Keratinocyte (primary cell): Measurements from ENCODE around the gene ZBTB46. TPM values are rescaled to one million over a fixed set of nuclear protein-coding genes. Genes with fewer than 3 reads are reported as not detected.

Source experiments
- DNase-seq: peaks from one replicate; pipeline ENCODE4 v3.0.0-alpha.2; 2011; ENCODE audit warnings: low read depth, missing footprints, low spot score
- FAIRE-seq: peaks from 2 replicates; lab custom pipeline; 2011; peaks lifted over from hg19 to GRCh38; lab: Jason Lieb, UNC
- H2AFZ ChIP-seq: 2 replicates; pipeline ENCODE4 v1.6.0; 2012; ENCODE audit warnings: low read length, control low read depth, inconsistent platforms; ENCODE audit not compliant: control insufficient read depth
- H3K27ac ChIP-seq: 2 replicates; pipeline ENCODE4 v1.5.1; 2011; ENCODE audit warnings: low read length; ENCODE audit not compliant: control insufficient read depth, insufficient read depth
- H3K27me3 ChIP-seq: 3 replicates; pipeline ENCODE4 v1.6.0; 2011; ENCODE audit warnings: low read length; ENCODE audit not compliant: control insufficient read depth, insufficient read depth; ENCODE audit errors: extremely low read depth
- H3K36me3 ChIP-seq, 2 experiments: 2 replicates in 1 of 2; 3 replicates in 1 of 2; pipeline ENCODE4 v1.5.1; 2011; ENCODE audit warnings: low read length in 2 of 2, mild to moderate bottlenecking in 1 of 2; ENCODE audit not compliant: control insufficient read depth in 2 of 2, insufficient read depth in 2 of 2; ENCODE audit errors: extremely low read depth in 1 of 2
- H3K4me1 ChIP-seq: 3 replicates; pipeline ENCODE4 v1.5.1; 2011; ENCODE audit warnings: low read length; ENCODE audit not compliant: control insufficient read depth, insufficient read depth; ENCODE audit errors: extremely low read depth
- H3K4me2 ChIP-seq: 3 replicates; pipeline ENCODE4 v1.6.0; 2011; ENCODE audit warnings: low read depth, low read length; ENCODE audit not compliant: control insufficient read depth, insufficient read depth; ENCODE audit errors: extremely low read depth
- H3K4me3 ChIP-seq, 3 experiments: fragments of 200-600 bp in 1 of 3; sonication (generic) in 1 of 3; 2 replicates in 2 of 3; 3 replicates in 1 of 3; pipeline ENCODE4 v1.5.1; 2011 to 2016; ENCODE audit warnings: low read length in 3 of 3, mild to moderate bottlenecking in 3 of 3, control low read depth in 2 of 3, inconsistent platforms in 1 of 3, low read depth in 1 of 3, mixed read lengths in 1 of 3, mixed run types in 1 of 3, moderate library complexity in 1 of 3; ENCODE audit not compliant: control insufficient read depth in 2 of 3, insufficient read depth in 2 of 3; ENCODE audit errors: extremely low read depth in 1 of 3
- H3K79me2 ChIP-seq: 2 replicates; pipeline ENCODE4 v1.6.0; 2012; ENCODE audit warnings: low read length; ENCODE audit not compliant: control insufficient read depth, insufficient read depth
- H3K9ac ChIP-seq: 3 replicates; pipeline ENCODE4 v1.6.0; 2011; ENCODE audit warnings: low read length; ENCODE audit not compliant: control insufficient read depth, insufficient read depth; ENCODE audit errors: extremely low read depth
- H3K9me1 ChIP-seq: 3 replicates; pipeline ENCODE4 v1.6.0; 2011; ENCODE audit warnings: low read length; ENCODE audit not compliant: control insufficient read depth, insufficient read depth; ENCODE audit errors: extremely low read depth
- H3K9me3 ChIP-seq: 2 replicates; pipeline ENCODE4 v1.5.1; 2012; ENCODE audit warnings: low read depth, low read length; ENCODE audit not compliant: control insufficient read depth
- H4K20me1 ChIP-seq: 3 replicates; pipeline ENCODE4 v1.6.0; 2011; ENCODE audit warnings: low read length; ENCODE audit not compliant: control insufficient read depth, insufficient read depth; ENCODE audit errors: extremely low read depth
- CTCF ChIP-seq, 3 experiments: IDR thresholded peaks in 1 of 3; conservative IDR thresholded peaks in 1 of 3; optimal IDR thresholded peaks in 1 of 3; 2 replicates in 2 of 3; 3 replicates in 1 of 3; pipeline versions ENCODE3 to v1.5.1; 2011; ENCODE audit warnings: low read length in 3 of 3, mild to moderate bottlenecking in 3 of 3, moderate library complexity in 2 of 3, control low read depth in 1 of 3, inconsistent platforms in 1 of 3; ENCODE audit not compliant: insufficient read depth in 2 of 3; ENCODE audit errors: extremely low read depth in 1 of 3
- EZH2 ChIP-seq: IDR thresholded peaks from one replicate; pipeline ENCODE4 v1.6.1; 2012; ENCODE audit warnings: inconsistent platforms, mild to moderate bottlenecking, low read length, moderate library complexity
- dilution Hi-C: fragments of 300-500 bp; cut with MboI; formaldehyde crosslinking; loops from one replicate; pipeline ENCODE4 v1.7.0; 2020; ENCODE audit warnings: low sequenced_read_pairs; ENCODE audit not compliant: extremely low pct_ligation_motif_present
- polyA plus RNA-seq, 5 experiments: library from polyadenylated mRNA; depleted of rRNA in 3 of 5; stranded (reverse) in 3 of 5; stranded (forward) in 1 of 5; unstranded in 1 of 5; fragments of >200 nt; gene quantifications; 1 replicate in 1 of 5; 2 replicates in 3 of 5; 3 replicates in 1 of 5; pipeline versions ENCODE4 v1.2.1 to v1.2.3, GENCODE V29; 2011 to 2012; ENCODE audit warnings: missing spikeins in 2 of 5, low read depth in 1 of 5, low replicate concordance in 1 of 5
- small RNA-seq, 3 experiments: library from RNA; depleted of rRNA; stranded (forward); fragments of <200 nt; gene quantifications; one replicate each; pipeline ENCODE3, GENCODE V24; 2012; ENCODE audit warnings: low read depth in 3 of 3, low replicate concordance in 1 of 3; ENCODE audit not compliant: insufficient read length in 3 of 3

Gene ZBTB46
- polyA plus RNA-seq, 1 donor (not counting 4 experiments of a cell fraction or from before 2014, with no cell fraction given) = 0.12 TPM

- DNase-seq = no peak
- no peak for FAIRE-seq
- H3K9ac ChIP-seq = no peak overlapping the region
- no peak overlapping the region for H3K4me2 ChIP-seq
- H3K4me1 ChIP-seq = peaks cover 46% of the 10 kb centered on the region
- TF ChIP-seq EZH2 = no peak
- no peak for TF ChIP-seq CTCF (optimal IDR thresholded peaks at IDR 0.05 in 1 of 3, IDR thresholded peaks at IDR 0.05 in 1 of 3, conservative IDR thresholded peaks at IDR 0.05 in 1 of 3; ENCODE audit: extremely low read depth in 1 of 3, insufficient read depth in 2 of 3, low read length in 3 of 3)
- no peak overlapping the region for H3K4me3 ChIP-seq
- peaks cover 0 to 8% of the 10 kb centered on the region in 2 experiments for H3K36me3 ChIP-seq
- H3K27me3 ChIP-seq = no peaks in the 10 kb centered on the region
- H2AFZ ChIP-seq = no peak overlapping the region
- H3K9me1 ChIP-seq = no peaks in the 10 kb centered on the region
- peaks cover 16% of the 10 kb centered on the region for H3K79me2 ChIP-seq
- dilution Hi-C loops = no loop called here
- no peaks in the 10 kb centered on the region for H4K20me1 ChIP-seq
- H3K27ac ChIP-seq = no peak overlapping the region
- H3K9me3 ChIP-seq = no peaks in the 10 kb centered on the region
Measured at GRCh38 chr20:63693733-63694583, 137.1 kb downstream of the ZBTB46 start.

Small RNAs within 50 kb of the gene (small RNA-seq; reads per million reads assigned to genes)
- gene LIME1 = 0 reads per million in 3 experiments
- 0 reads per million in 3 experiments for gene TNFRSF6B

Other genes with a start within 250 kb of the ZBTB46 start
- 5.1 to 8.4 TPM (median 6.2 TPM) in 3 replicates for gene GMEB2, start 204.2 kb downstream of the ZBTB46 start, polyA plus RNA-seq
- 9.2 to 12.0 TPM (median 10.5 TPM) in 3 replicates for gene STMN3, start 177.8 kb downstream of the ZBTB46 start, polyA plus RNA-seq
- 7.7 to 12.4 TPM (median 11.2 TPM) in 3 replicates for gene RTEL1, start 173.0 kb downstream of the ZBTB46 start, polyA plus RNA-seq
- 51.9 to 151 TPM (median 58.1 TPM) in 3 replicates for gene TNFRSF6B, start 134.6 kb downstream of the ZBTB46 start, polyA plus RNA-seq
- gene ARFRP1, start 123.3 kb downstream of the ZBTB46 start, polyA plus RNA-seq = 29.7 to 37.4 TPM (median 30.4 TPM) in 3 replicates
- 7.8 to 13.5 TPM (median 12.2 TPM) in 3 replicates for gene ZGPAT, start 123.2 kb downstream of the ZBTB46 start, polyA plus RNA-seq
- 0.60 to 3.5 TPM (median 0.75 TPM) in 3 replicates for gene LIME1, start 94.6 kb downstream of the ZBTB46 start, polyA plus RNA-seq
- gene SLC2A4RG, start 91.5 kb downstream of the ZBTB46 start, polyA plus RNA-seq = 18.3 to 33.6 TPM (median 23.5 TPM) in 3 replicates
- gene ABHD16B, start 30.2 kb upstream of the ZBTB46 start, polyA plus RNA-seq = not detected in 3 replicates
- gene TPD52L2, start 34.0 kb upstream of the ZBTB46 start, polyA plus RNA-seq = 177 to 208 TPM (median 200 TPM) in 3 replicates
- gene DNAJC5, start 63.9 kb upstream of the ZBTB46 start, polyA plus RNA-seq = 43.7 to 62.0 TPM (median 59.0 TPM) in 3 replicates
- gene UCKL1, start 125.2 kb upstream of the ZBTB46 start, polyA plus RNA-seq = 24.1 to 42.2 TPM (median 28.7 TPM) in 3 replicates
- gene ZNF512B, start 138.7 kb upstream of the ZBTB46 start, polyA plus RNA-seq = 2.4 to 4.4 TPM (median 3.8 TPM) in 3 replicates
- 0.45 to 0.93 TPM (median 0.75 TPM) in 3 replicates for gene SAMD10, start 148.4 kb upstream of the ZBTB46 start, polyA plus RNA-seq
- gene PRPF6, start 149.9 kb upstream of the ZBTB46 start, polyA plus RNA-seq = 24.5 to 32.8 TPM (median 30.5 TPM) in 3 replicates
- 0.06 to 0.08 TPM (median 0.06 TPM) in 3 replicates for gene C20orf204, start 204.9 kb upstream of the ZBTB46 start, polyA plus RNA-seq
- gene SOX18, start 218.4 kb upstream of the ZBTB46 start, polyA plus RNA-seq = not detected in 3 replicates
- 8.4 to 13.1 TPM (median 9.1 TPM) in 3 replicates for gene TCEA2, start 231.9 kb upstream of the ZBTB46 start, polyA plus RNA-seq
- gene RGS19, start 248.3 kb upstream of the ZBTB46 start, polyA plus RNA-seq = 11.6 to 17.4 TPM (median 11.8 TPM) in 3 replicates
- gene OPRL1, start 248.8 kb upstream of the ZBTB46 start, polyA plus RNA-seq = 0.25 to 0.54 TPM (median 0.32 TPM) in 3 replicates